Omental fat pad (tissue), 4 donors: ENCODE measurements around the gene PIANP. TPM values are rescaled to one million over a fixed set of nuclear protein-coding genes. Genes with fewer than 3 reads are reported as not detected.

Source experiments
- ATAC-seq: fragments of 150-250 bp; one replicate; pipeline ENCODE4 v1.9.1; 2016; ENCODE audit warnings: mild to moderate bottlenecking, moderate library complexity; ENCODE audit not compliant: low FRiP score
- DNase-seq: peaks from one replicate; pipeline ENCODE4 v3.0.0-alpha.2; 2019; ENCODE audit warnings: low spot score
- total RNA-seq, 4 donors: library from RNA; depleted of rRNA; stranded (reverse); fragments of >200 nt; gene quantifications; one replicate each; pipeline ENCODE4 v1.1.0, GENCODE V29; 2016
- TF ChIP-seq, protein P1 (sequence below), 3 donors: fragments of 450-650 bp; IDR thresholded peaks; one replicate each; pipeline ENCODE4 v1.5.1; 2016 to 2017; ENCODE audit warnings: antibody characterized with exemption in 3 of 3, mild to moderate bottlenecking in 3 of 3, moderate library complexity in 2 of 3

PIANP gene
- total RNA-seq, 4 donors from 2014 or later: not detected

- DNase-seq: peak; percentile 29
- TF ChIP-seq, protein P1, sequence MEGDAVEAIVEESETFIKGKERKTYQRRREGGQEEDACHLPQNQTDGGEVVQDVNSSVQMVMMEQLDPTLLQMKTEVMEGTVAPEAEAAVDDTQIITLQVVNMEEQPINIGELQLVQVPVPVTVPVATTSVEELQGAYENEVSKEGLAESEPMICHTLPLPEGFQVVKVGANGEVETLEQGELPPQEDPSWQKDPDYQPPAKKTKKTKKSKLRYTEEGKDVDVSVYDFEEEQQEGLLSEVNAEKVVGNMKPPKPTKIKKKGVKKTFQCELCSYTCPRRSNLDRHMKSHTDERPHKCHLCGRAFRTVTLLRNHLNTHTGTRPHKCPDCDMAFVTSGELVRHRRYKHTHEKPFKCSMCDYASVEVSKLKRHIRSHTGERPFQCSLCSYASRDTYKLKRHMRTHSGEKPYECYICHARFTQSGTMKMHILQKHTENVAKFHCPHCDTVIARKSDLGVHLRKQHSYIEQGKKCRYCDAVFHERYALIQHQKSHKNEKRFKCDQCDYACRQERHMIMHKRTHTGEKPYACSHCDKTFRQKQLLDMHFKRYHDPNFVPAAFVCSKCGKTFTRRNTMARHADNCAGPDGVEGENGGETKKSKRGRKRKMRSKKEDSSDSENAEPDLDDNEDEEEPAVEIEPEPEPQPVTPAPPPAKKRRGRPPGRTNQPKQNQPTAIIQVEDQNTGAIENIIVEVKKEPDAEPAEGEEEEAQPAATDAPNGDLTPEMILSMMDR (IDR thresholded peaks at IDR 0.05): no peak
- peak; percentile 90 for ATAC-seq
Measured at GRCh38 chr12:6735448-6736191, 35.0 kb upstream of the PIANP start.

DNA sequence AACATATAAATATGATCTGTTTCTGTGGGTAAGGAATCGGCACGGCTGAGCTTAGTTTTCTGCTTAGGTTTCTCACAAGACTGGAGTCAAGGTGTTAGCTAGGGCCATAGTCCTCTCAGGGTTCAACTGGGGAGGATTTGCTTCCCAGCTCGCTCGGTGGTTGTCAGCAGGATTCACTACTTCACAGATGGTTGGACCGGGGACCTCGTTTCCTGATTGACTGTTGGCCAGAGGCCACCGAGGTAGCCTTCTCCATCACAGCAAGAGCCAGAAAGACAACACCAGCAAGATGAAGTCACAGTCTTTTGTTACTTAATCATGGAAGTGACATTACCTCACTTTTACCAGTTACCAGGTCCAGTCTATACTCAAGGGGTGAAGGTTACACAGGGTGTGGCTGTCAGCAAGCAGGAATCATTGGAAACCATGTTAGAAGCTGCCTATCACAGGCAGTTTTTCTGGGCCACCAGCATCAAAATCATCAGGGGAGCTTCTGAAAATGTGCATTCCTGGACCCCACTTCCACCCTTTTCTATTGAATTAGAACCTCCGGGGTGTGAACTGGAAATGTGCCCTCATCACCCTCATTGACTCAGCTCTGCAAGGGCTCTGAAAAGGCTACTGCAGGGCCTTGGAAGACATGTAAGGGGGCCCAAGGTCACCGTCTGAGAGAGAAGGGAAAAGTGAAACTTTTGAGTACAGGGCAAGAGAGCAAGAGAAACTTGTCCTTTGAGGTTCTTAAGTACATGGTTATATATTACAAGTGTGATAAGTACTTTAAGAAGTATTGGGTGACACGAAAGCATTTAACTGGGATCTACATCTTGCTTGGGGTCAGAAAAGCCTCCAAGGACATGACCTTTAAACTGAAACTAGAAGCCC is 34.1 kb upstream of the PIANP start:
- TF ChIP-seq, protein P1 (IDR thresholded peaks at IDR 0.05): no peak
- DNase-seq (no peak), ATAC-seq (no peak)

DNA sequence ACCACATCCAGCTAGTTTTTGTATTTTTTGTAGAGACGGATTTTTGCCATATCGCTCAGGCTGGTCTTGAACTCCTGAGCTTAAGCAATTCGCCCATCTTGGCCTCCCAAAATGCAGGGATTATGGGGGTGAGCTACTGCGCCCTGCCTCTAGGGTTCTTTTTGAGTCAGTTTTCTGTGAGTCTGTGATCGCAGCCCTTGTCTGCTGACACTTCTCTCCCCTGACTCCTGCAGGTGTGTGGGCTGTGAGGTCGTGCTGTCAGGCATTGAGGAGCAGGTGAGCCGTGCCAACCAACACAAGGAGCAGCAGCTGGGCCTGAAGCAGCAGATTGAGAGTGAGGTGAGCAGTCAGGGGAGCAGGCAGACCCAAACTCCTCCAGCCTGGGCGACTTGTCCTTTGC is 29.6 kb upstream of the PIANP start:
- DNase-seq: no peak
- TF ChIP-seq, protein P1 (IDR thresholded peaks at IDR 0.05): no peak
- no peak for ATAC-seq

GRCh38 chr12:6729186-6729585 is 28.6 kb upstream of the PIANP start:
- TF ChIP-seq, protein P1 (IDR thresholded peaks at IDR 0.05): no peak
- DNase-seq: no peak
- ATAC-seq: no peak

GRCh38 chr12:6725350-6725749 is 24.7 kb upstream of the PIANP start:
- DNase-seq: no peak
- no peak for ATAC-seq
- TF ChIP-seq, protein P1 (IDR thresholded peaks at IDR 0.05): no peak

DNA sequence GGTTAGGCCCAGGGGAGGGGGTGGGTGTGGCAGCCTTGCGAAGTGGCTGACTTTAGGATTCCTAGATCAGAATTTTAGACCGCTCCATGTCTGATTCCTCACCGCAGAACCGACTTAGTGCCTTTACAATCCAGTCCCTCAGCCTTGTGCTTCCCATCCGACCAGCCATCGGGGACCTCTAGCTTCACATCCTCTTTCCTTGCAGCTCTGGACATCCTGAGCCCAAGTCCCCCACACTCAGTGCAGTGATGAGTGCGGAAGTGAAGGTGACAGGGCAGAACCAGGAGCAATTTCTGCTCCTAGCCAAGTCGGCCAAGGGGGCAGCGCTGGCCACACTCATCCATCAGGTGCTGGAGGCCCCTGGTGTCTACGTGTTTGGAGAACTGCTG is 23.8 kb upstream of the PIANP start:
- ATAC-seq (peak; percentile 14), DNase-seq (no peak)
- TF ChIP-seq, protein P1 (IDR thresholded peaks at IDR 0.05): no peak
